ENCODE measurements around the gene ATRN.

The ATRN gene

GRCh38 chr20:3673221-3674070 lies 202.6 kb downstream of the ATRN start:
- in situ Hi-C loops (cut with MboI; ENCODE audit: low sequenced_read_pairs): no loop called here

- in situ Hi-C loops (cut with MboI; ENCODE audit: low sequenced_read_pairs): no loop called here
These were observed 203.6 kb downstream of the ATRN start for GRCh38 chr20:3674447-3674846.

DNA sequence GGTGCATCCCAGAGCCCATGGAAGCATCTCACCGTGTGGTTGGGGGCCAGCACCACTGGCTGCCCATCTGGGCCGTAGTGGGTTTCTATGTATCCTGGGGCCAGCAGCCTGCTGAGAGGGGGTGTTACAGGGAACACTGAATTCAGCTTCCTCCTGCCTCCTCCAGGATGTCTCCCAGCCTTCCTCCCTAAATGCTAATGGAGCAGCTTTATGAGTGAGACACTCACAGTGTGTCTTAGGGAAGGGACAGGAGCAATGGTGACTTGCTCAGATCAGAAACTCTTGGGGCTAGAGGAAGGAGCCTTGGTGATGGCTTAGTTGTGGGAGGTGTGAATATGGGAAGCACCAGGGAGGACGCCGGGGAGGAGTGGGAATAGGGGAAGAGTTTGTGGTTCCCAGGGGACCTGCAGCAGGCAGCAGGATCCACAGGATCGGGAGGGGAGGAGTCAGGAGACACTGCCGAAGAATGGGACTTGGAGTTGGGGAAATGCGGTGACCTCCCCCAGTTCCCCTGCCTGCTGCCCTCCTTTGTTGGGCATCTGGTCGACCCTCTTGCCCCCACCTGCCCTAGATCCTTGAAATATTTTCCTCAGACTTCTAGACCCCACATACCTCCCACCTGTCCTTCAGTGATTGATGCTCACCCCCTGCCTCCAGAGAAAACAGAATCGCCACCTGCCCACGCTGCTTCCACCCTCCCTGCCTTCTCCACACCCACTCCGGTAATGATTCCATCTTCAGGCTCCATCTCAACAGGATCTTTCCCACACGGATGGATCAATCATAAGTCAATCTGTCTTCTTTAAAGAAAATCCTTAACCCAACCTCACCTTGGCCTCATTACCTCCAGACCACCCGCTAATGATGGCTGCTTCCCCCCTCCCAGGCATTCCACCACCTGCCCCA lies 204.4 kb downstream of the ATRN start:
- in situ Hi-C loops (cut with MboI; ENCODE audit: low sequenced_read_pairs): no loop called here

- in situ Hi-C loops (cut with MboI; ENCODE audit: low sequenced_read_pairs): no loop called here
These were observed 206.9 kb downstream of the ATRN start for GRCh38 chr20:3677733-3678132.

- in situ Hi-C loops (cut with MboI; ENCODE audit: low sequenced_read_pairs): no loop called here
These were observed 207.4 kb downstream of the ATRN start for GRCh38 chr20:3678198-3678597.

- in situ Hi-C loops (cut with MboI; ENCODE audit: low sequenced_read_pairs): no loop called here
These were observed 208.3 kb downstream of the ATRN start for GRCh38 chr20:3678856-3679720.

GRCh38 chr20:3679749-3680700 lies 209.2 kb downstream of the ATRN start:
- in situ Hi-C loops (cut with MboI; ENCODE audit: low sequenced_read_pairs): no loop called here

DNA sequence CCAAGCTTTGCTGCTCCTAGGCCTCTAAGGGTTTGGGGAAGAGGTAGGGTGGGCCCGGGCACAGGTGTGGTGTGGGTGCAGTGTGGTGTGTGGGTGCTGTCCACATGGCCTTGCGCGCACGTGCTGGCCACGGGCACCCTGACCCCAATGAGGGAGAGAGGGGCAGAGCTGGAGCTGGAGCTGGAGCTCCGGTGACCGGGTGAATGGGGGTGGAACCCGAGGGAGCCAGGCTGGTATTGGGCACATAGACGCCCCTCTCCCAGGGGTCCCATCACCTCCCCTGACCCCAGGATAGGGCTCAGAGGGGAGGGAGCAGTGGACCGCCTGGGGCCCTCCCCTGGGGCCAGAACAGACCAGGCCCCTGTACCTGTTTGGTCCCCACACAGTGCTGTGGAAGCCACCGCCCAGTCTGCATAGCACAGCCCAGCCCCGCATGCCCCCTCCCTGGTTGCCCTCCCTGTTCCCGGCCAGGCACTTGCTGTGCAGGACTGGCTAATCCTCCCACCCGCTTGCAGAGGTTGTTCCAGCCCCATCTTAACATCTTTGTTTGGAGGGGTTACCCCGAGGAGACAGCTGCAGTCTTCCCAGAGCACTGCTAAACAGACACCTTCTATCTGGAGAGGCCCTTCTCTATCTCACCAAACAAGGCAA lies 210.0 kb downstream of the ATRN start:
- in situ Hi-C loops (cut with MboI; ENCODE audit: low sequenced_read_pairs): no loop called here

- in situ Hi-C loops (cut with MboI; ENCODE audit: low sequenced_read_pairs): no loop called here
These were observed 210.6 kb downstream of the ATRN start for GRCh38 chr20:3681352-3681930.

DNA sequence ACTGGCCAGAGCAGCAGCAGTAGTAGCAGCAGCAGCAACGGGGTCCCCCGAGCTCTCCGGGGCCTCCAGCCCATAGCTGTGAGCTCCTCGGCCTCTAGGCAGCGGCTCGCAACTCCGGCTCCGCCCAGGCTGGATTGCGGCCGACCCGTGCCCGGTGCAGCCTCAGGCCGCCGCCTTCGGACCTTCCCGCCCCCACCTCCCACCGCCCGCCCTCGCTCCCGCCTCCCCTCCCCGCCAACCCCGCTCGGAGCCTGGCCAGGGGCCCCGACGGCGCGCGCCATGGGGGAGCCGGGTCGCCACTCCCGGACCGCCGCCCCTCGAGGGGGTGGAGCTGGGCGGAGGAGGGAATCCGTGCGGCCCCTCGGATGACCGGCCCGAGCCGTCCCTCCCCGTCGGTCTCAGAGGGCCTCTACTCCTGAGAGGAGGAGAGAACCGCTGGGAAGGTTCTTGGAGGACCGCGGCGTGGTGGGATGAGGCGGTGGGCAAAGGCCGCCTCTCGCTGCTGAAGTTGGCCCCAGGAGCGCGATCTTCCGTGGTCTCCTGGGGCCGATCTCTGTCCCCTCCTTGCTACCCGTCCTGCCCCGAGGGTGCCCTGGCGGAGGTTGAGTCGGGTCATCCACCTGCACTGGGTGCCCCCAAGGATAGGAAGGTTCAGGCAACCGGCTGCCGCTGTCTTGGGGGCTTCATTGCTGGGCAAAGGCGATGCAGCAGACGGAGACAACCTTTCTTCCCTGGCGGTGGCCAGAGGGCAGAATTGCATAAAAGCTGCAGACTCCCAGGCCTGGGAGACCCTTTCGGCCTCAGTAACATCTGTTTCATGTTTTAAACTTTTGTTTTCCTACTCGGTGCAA lies 211.3 kb downstream of the ATRN start, which contains the start of gene ADAM33:
TSS of gene ADAM33 (minus strand) at position 80 of the 851 bp plus-strand sequence. CDS start at position 74, 6 bp downstream.
- in situ Hi-C loops (cut with MboI; ENCODE audit: low sequenced_read_pairs): no loop called here

DNA sequence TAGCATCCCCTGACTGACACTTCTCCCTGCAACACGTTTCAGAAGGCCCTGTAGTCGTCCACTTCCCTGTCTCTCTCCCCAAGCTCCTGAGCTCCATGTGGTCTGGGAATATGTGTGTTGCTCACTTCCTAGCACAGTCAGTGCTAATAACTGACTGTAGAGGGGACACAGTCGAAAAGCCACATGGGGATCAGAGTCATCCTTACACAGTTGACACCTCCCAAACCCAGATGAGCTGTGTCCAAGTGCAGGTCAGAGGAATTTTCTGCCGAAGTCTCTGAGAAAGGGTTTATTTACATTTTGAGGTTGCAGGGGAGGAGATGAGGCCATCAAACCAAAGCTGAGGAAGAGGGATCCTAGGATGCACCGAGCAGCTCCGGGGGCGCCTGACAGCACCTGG lies 214.5 kb downstream of the ATRN start:
- in situ Hi-C loops (cut with MboI; ENCODE audit: low sequenced_read_pairs): no loop called here

GRCh38 chr20:3686421-3686820 lies 215.6 kb downstream of the ATRN start:
- in situ Hi-C loops (cut with MboI; ENCODE audit: low sequenced_read_pairs): no loop called here

DNA sequence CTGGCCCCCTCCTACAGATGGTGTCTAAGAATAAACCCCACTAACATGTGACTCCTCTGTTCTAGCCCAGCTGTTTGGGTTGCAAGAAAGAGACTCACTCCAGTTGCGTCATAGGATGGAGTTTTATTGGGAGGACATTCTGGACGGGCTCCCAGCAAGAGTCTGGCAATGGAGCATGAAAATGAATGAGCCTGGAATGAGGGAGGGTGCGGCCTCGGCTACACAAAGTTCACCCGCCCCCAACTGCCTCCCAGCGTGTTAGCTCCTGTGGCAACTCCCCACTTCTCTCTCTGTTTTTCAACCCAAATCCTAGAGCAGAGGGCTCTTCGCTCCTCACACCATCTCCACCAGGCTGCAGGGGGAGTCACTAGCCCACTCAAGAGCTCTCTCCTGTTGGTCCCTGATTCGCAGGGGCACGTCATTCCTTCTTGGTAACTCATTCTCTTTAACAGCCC lies 216.1 kb downstream of the ATRN start:
- in situ Hi-C loops (cut with MboI; ENCODE audit: low sequenced_read_pairs): no loop called here

DNA sequence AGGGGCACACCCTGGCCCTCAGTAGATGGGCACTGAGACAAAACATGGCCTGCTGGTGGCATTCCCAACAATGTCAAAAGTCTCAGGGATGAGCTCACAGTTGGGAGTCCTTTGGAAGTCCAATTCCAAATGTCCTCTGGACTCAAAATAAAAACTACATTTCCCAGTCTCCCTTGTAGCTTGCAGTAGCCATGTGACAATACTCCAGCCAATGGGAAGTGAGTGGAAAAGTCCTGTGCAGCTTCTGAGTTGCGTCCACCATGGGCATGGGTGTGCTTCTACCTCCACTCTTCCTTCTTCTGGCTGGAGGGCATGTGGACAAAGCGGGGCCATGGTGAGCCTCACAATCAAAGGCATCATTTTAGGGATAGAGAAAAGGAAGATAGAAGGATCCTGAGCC lies 216.8 kb downstream of the ATRN start:
- in situ Hi-C loops (cut with MboI; ENCODE audit: low sequenced_read_pairs): no loop called here

- in situ Hi-C loops (cut with MboI; ENCODE audit: low sequenced_read_pairs): no loop called here
These were observed 219.2 kb downstream of the ATRN start for GRCh38 chr20:3689978-3690377.

GRCh38 chr20:3690413-3690812 lies 219.6 kb downstream of the ATRN start:
- in situ Hi-C loops (cut with MboI; ENCODE audit: low sequenced_read_pairs): no loop called here

DNA sequence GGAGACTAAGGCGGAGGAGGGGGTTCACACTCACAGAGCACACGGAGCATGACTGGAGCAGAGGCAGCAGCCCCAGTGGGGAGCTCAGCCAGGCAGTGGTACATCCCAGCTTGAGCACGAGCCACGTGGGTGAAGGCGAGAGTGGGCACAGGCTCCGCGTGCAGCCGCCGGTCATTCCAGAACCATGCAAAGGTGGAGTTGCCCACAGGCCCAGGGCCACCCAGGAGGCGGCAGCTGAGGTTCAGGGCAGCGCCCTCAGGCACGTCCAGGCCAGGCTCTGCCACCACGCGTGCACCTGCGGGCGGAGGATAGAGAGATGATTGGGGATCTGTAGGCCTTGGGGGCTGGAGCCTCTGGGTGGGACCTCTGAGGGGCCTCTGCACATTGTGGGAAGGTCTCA lies 220.5 kb downstream of the ATRN start:
- in situ Hi-C loops (cut with MboI; ENCODE audit: low sequenced_read_pairs): no loop called here

- in situ Hi-C loops (cut with MboI; ENCODE audit: low sequenced_read_pairs): no loop called here
These were observed 221.1 kb downstream of the ATRN start for GRCh38 chr20:3691897-3692296.
